Heart right ventricle (tissue), 16 donors: ENCODE results near the gene CEP55. TPM values are rescaled to one million over a fixed set of nuclear protein-coding genes. Genes with fewer than 3 reads are reported as not detected.

Source experiments
- ATAC-seq, 8 donors: fragments of 200-7000 bp; cut with Tn5 transposase; one replicate each; pipeline ENCODE4 v1.9.1; 2020; ENCODE audit warnings: mild to moderate bottlenecking in 8 of 8, moderate library complexity in 8 of 8, moderate number of reproducible peaks in 1 of 8
- DNase-seq, 2 donors: peaks; one replicate each; pipeline ENCODE4 v3.0.0-alpha.2; 2020
- H3K27ac ChIP-seq, 10 donors: fragments of 200-600 bp; sonication (generic) in 2 of 10; one replicate each; pipeline versions ENCODE4 v1.5.0 to v1.8.0; 2020 to 2022; ENCODE audit warnings: mild to moderate bottlenecking in 3 of 10
- H3K27me3 ChIP-seq, 7 donors: fragments of 200-600 bp; one replicate each; pipeline ENCODE4 v1.8.0; 2021 to 2022; ENCODE audit warnings: mild to moderate bottlenecking in 2 of 7
- H3K36me3 ChIP-seq, 9 donors: fragments of 200-600 bp; sonication (generic) in 1 of 9; one replicate each; pipeline versions ENCODE4 v1.5.0 to v1.8.0; 2020 to 2022; ENCODE audit warnings: mild to moderate bottlenecking in 2 of 9
- H3K4me1 ChIP-seq, 9 donors: fragments of 200-600 bp; sonication (generic) in 1 of 9; one replicate each; pipeline versions ENCODE4 v1.5.0 to v1.8.0; 2020 to 2022; ENCODE audit warnings: mild to moderate bottlenecking in 4 of 9
- H3K4me3 ChIP-seq, 10 donors: fragments of 200-600 bp; sonication (generic) in 2 of 10; one replicate each; pipeline versions ENCODE4 v1.5.0 to v1.8.0; 2020 to 2022; ENCODE audit warnings: mild to moderate bottlenecking in 7 of 10, moderate library complexity in 2 of 10
- H3K9me3 ChIP-seq, 11 donors: fragments of 200-600 bp in 10 of 11; sonication (generic) in 2 of 11; one replicate each; pipeline versions ENCODE4 v1.5.0 to v1.8.0; 2013 to 2022; ENCODE audit warnings: mild to moderate bottlenecking in 2 of 11, control low read depth in 1 of 11, moderate library complexity in 1 of 11
- CTCF ChIP-seq, 9 donors: fragments of 200-600 bp; sonication (generic) in 2 of 9; IDR thresholded peaks; one replicate each; pipeline versions ENCODE4 v1.5.0 to v1.8.0; 2021 to 2022; ENCODE audit warnings: antibody characterized with exemption in 9 of 9, mild to moderate bottlenecking in 5 of 9, moderate library complexity in 1 of 9
- whole genome bisulfite sequencing, 2 donors: extraction: QIAGEN DNeasy Blood & Tissue Kit; methylation state at CpG; one replicate each; pipeline ENCODE4 v1.1.7; 2013; ENCODE audit warnings: inconsistent platforms in 1 of 2; 5-methylcytosine and 5-hydroxymethylcytosine counted together
- intact Hi-C, 10 donors: fragments of 100-400 bp; cut with DNase I; formaldehyde crosslinking; loops; one replicate each; pipeline versions ENCODE4 v1.11.1 to v1.14.2; 2022
- polyA plus RNA-seq, 2 donors: library from polyadenylated mRNA; stranded (reverse); fragments of 200-250 nt; gene quantifications; one replicate each; pipeline ENCODE4 v1.2.3, GENCODE V29; 2013
- total RNA-seq, 10 donors: library from RNA; stranded (reverse); fragmentation: NEBNext Ultra II Directional in 3 of 10; extraction: Animal tissue kit (Norgen Biotek cat#: 25700) in 3 of 10; gene quantifications; one replicate each; pipeline versions ENCODE4 v1.2.1 to v1.2.4, GENCODE V29; 2021 to 2023
- donor health status: Arrhythmogenic right ventricular cardiomyopathy.
- donor health status: ischemic (EF 13 %, LVEDD 7.1; RV severe dilation, severe dysfunction).
- donor health status: healthy with polysubstance abuse.
- donor health status: DM: no; HTN: yes; CAD: no.
- donor health status: DM: no; HTN: no; CAD: no.
- donor health status: ischemic (EF 25% LVEDD 6.9; RV normal size, moderate dysfunction).
- donor health status: ischemic (EF 25% LVEDD 5.7; RV mildly dilated, moderate dysfunction).
- donor health status: healthy.
- donor health status: DM: yes; HTN: yes; CAD: no.
- donor health status: Ischemic cardiomyopathy.
- donor health status: ischemic (EF 35%, LVEDD 5.7; RV mildly dilated, moderate dysfunction).
- donor health status: nonischemic (EF 11% LVEDD 7.7; RV severe dilation, severe dysfunction).
- donor health status: DM: yes; HTN: yes; CAD: no.
- donor health status: PGD.
- donor health status: ischemic (EF 29% LVEDD 5.4; RV normal size, mild dysfunction).
- donor health status: nonischemic (EF 23%, LVEDD 6.1; RV moderate dilation, normal function).

Gene CEP55
- total and polyA plus RNA-seq, 12 donors: 0.13 to 4.4 (median 0.22) TPM; not detected in 3

GRCh38 chr10:93548376-93549071 lies 52.1 kb downstream of the CEP55 start:
- intact Hi-C loops: loop anchor here in 1 of 10 donors (5.0 kb wide), 1 partner anchor 134 kb away; no protein-coding TSS in a partner anchor
- ATAC-seq: no peak

GRCh38 chr10:93550606-93551005 lies 54.2 kb downstream of the CEP55 start:
- H3K27ac ChIP-seq: no peak overlapping the region
- no peak for ATAC-seq
- TF ChIP-seq CTCF (IDR thresholded peaks at IDR 0.05): no peak
- no peaks in the 10 kb centered on the region for H3K4me1 ChIP-seq
- no peaks in the 10 kb centered on the region for H3K36me3 ChIP-seq
- no peaks in the 10 kb centered on the region for H3K9me3 ChIP-seq
- intact Hi-C loops: loop anchor here in 7 of 10 donors (5.0 to 10.0 kb wide), 5 partner anchors 124 to 264 kb away; no protein-coding TSS in a partner anchor
- 81 to 87% methylated on average over 4 of the region's 4 CpGs for WGBS, 2 donors
- no peak overlapping the region for H3K4me3 ChIP-seq
- H3K27me3 ChIP-seq: no peaks in the 10 kb centered on the region
- no peak for DNase-seq

More at GRCh38 chr10:93548376-93549071, 52.1 kb downstream of the CEP55 start:
- no peak for DNase-seq
- H3K27me3 ChIP-seq: no peaks in the 10 kb centered on the region
- H3K27ac ChIP-seq: no peak overlapping the region
- WGBS, 2 donors: 90 to 95% methylated on average over 5 of the region's 5 CpGs
- no peaks in the 10 kb centered on the region for H3K36me3 ChIP-seq
- H3K4me3 ChIP-seq: no peak overlapping the region
- TF ChIP-seq CTCF (IDR thresholded peaks at IDR 0.05): no peak
- no peaks in the 10 kb centered on the region for H3K4me1 ChIP-seq
- H3K9me3 ChIP-seq: no peaks in the 10 kb centered on the region

GRCh38 chr10:93552780-93553179 lies 56.4 kb downstream of the CEP55 start:
- intact Hi-C loops: loop anchor here in 7 of 10 donors (5.0 to 10.0 kb wide), 5 partner anchors 122 to 262 kb away; no protein-coding TSS in a partner anchor
- H3K27me3 ChIP-seq: no peaks in the 10 kb centered on the region
- H3K36me3 ChIP-seq: no peaks in the 10 kb centered on the region
- H3K9me3 ChIP-seq: no peaks in the 10 kb centered on the region
- WGBS, 2 donors: 92 to 94% methylated on average over 3 of the region's 3 CpGs
- peaks cover 0 to 5% (median 0%) of the 10 kb centered on the region in 9 donors for H3K4me1 ChIP-seq
- H3K4me3 ChIP-seq: no peak overlapping the region
- no peak overlapping the region for H3K27ac ChIP-seq
- ATAC-seq: no peak
- no peak for TF ChIP-seq CTCF (IDR thresholded peaks at IDR 0.05)
- no peak for DNase-seq

- ATAC-seq (peak in 1 of 8 donors; percentile 12), DNase-seq (no peak)
- 82 to 91% methylated on average over 8 of the region's 8 CpGs for WGBS, 2 donors
- no peak overlapping the region for H3K4me3 ChIP-seq
- H3K36me3 ChIP-seq: no peaks in the 10 kb centered on the region
- TF ChIP-seq CTCF (IDR thresholded peaks at IDR 0.05): no peak
- no peak overlapping the region for H3K27ac ChIP-seq
- H3K27me3 ChIP-seq: no peaks in the 10 kb centered on the region
- peaks cover 0 to 5% (median 0%) of the 10 kb centered on the region in 9 donors for H3K4me1 ChIP-seq
- no peaks in the 10 kb centered on the region for H3K9me3 ChIP-seq
- intact Hi-C loops: loop anchor here in 7 of 10 donors (5.0 to 10.0 kb wide), 5 partner anchors 121 to 261 kb away; no protein-coding TSS in a partner anchor
Observed at GRCh38 chr10:93553482-93554315, 57.3 kb downstream of the CEP55 start.
